PFSK-1 (cell line): ENCODE results near the gene ZNF831.

Experiments
- FOXP2 ChIP-seq: optimal IDR thresholded peaks from 2 replicates; pipeline ENCODE3; 2011; ENCODE audit warnings: borderline replicate concordance, control low read depth, inconsistent platforms; ENCODE audit not compliant: insufficient read depth; ENCODE audit errors: extremely low read length, extremely low read depth
- POLR2AphosphoS5 ChIP-seq: IDR thresholded peaks from 2 replicates; pipeline ENCODE4 v1.6.1; 2012; ENCODE audit warnings: low read depth, mild to moderate bottlenecking, control low read depth, low read length, moderate library complexity
- SIN3A ChIP-seq: IDR thresholded peaks from 2 replicates; pipeline ENCODE4 v1.6.1; 2012; ENCODE audit warnings: mild to moderate bottlenecking, low read length, moderate library complexity, borderline replicate concordance; ENCODE audit not compliant: insufficient read depth
- TAF1 ChIP-seq: IDR thresholded peaks from 2 replicates; pipeline ENCODE4 v1.6.1; 2012; ENCODE audit warnings: low read length, control low read depth, borderline replicate concordance; ENCODE audit not compliant: insufficient read depth
- TF ChIP-seq, protein P1 (sequence below), 2 experiments: IDR thresholded peaks; 2 replicates each; pipeline versions ENCODE4 v1.6.1 to v1.8.0; 2011 to 2012; ENCODE audit warnings: low read depth in 2 of 2, low read length in 2 of 2, control low read depth in 1 of 2, inconsistent platforms in 1 of 2, mild to moderate bottlenecking in 1 of 2, moderate library complexity in 1 of 2; ENCODE audit not compliant: insufficient read depth in 1 of 2

ZNF831 gene

GRCh38 chr20:59224236-59224635, 60.6 kb downstream of the ZNF831 start:
- TF ChIP-seq TAF1 (no peak), POLR2AphosphoS5 (no peak), SIN3A (no peak), FOXP2 (no peak)
- TF ChIP-seq, protein P1, sequence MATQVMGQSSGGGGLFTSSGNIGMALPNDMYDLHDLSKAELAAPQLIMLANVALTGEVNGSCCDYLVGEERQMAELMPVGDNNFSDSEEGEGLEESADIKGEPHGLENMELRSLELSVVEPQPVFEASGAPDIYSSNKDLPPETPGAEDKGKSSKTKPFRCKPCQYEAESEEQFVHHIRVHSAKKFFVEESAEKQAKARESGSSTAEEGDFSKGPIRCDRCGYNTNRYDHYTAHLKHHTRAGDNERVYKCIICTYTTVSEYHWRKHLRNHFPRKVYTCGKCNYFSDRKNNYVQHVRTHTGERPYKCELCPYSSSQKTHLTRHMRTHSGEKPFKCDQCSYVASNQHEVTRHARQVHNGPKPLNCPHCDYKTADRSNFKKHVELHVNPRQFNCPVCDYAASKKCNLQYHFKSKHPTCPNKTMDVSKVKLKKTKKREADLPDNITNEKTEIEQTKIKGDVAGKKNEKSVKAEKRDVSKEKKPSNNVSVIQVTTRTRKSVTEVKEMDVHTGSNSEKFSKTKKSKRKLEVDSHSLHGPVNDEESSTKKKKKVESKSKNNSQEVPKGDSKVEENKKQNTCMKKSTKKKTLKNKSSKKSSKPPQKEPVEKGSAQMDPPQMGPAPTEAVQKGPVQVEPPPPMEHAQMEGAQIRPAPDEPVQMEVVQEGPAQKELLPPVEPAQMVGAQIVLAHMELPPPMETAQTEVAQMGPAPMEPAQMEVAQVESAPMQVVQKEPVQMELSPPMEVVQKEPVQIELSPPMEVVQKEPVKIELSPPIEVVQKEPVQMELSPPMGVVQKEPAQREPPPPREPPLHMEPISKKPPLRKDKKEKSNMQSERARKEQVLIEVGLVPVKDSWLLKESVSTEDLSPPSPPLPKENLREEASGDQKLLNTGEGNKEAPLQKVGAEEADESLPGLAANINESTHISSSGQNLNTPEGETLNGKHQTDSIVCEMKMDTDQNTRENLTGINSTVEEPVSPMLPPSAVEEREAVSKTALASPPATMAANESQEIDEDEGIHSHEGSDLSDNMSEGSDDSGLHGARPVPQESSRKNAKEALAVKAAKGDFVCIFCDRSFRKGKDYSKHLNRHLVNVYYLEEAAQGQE (IDR thresholded peaks at IDR 0.05; ENCODE audit: insufficient read depth in 1 of 2, low read depth in 2 of 2, low read length in 2 of 2) = no peak

- no peak for TF ChIP-seq SIN3A
- TF ChIP-seq, protein P1 (IDR thresholded peaks at IDR 0.05; ENCODE audit: insufficient read depth in 1 of 2, low read depth in 2 of 2, low read length in 2 of 2) = no peak
- TF ChIP-seq TAF1 = no peak
- TF ChIP-seq POLR2AphosphoS5 = no peak
- TF ChIP-seq FOXP2 = no peak
Observed at GRCh38 chr20:59230385-59230784, 66.8 kb downstream of the ZNF831 start.

DNA sequence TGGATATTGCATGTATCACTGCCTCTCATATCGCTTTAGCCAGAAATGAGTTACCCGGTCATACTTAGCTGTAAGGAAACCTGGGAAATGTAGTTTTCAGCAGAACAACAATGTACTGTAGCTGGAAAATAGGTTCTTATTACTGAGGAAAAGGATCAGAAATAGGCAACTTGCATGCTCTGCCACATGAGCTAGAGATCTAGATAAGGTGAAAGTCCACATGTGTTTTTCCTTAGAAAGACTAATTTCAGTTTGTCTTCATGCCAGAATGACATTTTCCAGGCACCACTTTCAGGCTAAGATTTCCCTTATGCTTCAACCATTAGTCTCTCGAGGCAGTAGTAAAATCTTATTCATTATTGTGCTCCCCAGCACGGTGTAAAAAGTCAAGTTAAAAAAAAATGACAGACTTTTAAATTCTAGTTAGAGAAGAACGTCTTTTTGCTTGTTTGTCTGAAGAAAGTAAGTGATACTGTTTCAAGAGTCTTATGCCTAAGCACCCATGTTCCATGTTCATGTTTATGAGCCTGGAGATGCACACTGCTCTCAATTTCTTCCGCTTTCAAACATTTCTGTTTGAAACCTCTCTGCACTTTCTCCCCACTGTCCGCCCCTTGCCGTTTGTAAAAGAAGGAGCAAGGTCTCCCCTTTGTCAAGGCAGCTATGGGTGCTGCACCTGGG, 67.6 kb downstream of the ZNF831 start:
- TF ChIP-seq TAF1 (no peak), SIN3A (no peak), POLR2AphosphoS5 (no peak), FOXP2 (no peak)
- TF ChIP-seq, protein P1 (IDR thresholded peaks at IDR 0.05; ENCODE audit: insufficient read depth in 1 of 2, low read depth in 2 of 2, low read length in 2 of 2) = no peak

DNA sequence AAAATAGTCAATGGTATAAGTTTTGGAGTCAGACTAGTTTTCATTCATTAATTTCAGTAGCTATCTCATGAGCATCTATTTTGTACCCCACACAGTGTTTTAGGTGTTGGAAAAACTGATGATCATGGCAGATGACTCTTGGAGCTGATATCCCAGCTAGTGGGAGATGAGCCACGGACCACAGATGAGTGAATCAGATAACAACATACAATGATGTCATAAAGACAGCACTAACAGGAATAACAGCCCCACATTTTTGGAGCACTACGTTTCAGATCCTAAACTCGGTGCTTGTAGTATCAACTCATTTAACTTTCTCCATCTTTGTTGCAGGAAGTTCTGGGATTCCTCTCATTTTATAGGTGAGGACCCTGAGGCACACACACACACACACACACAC, 69.0 kb downstream of the ZNF831 start:
- TF ChIP-seq FOXP2 (no peak), TAF1 (no peak), POLR2AphosphoS5 (no peak), SIN3A (no peak)
- TF ChIP-seq, protein P1 (IDR thresholded peaks at IDR 0.05; ENCODE audit: insufficient read depth in 1 of 2, low read depth in 2 of 2, low read length in 2 of 2) = no peak
